GM18867 (cell line): ENCODE data around the gene RBM33.

Experiments used
- ATAC-seq: cut with Tn5 transposase; IDR thresholded peaks from one replicate; pipeline ENCODE4 v1.9.1; 2021; ENCODE audit warnings: mild to moderate bottlenecking, moderate library complexity; ENCODE audit not compliant: unreplicated experiment

The RBM33 gene

GRCh38 chr7:155806096-155806871, 161.8 kb downstream of the RBM33 start:
- no peak for ATAC-seq

GRCh38 chr7:155807065-155807671, 162.7 kb downstream of the RBM33 start:
- ATAC-seq: no peak

GRCh38 chr7:155807789-155808548, 163.5 kb downstream of the RBM33 start:
- no peak for ATAC-seq

- ATAC-seq: no peak
Observed at GRCh38 chr7:155808549-155809331, 164.3 kb downstream of the RBM33 start.

GRCh38 chr7:155809332-155809946, 165.0 kb downstream of the RBM33 start:
- no peak for ATAC-seq

GRCh38 chr7:155809947-155810769, 165.7 kb downstream of the RBM33 start:
- ATAC-seq: no peak

- no peak for ATAC-seq
Observed at GRCh38 chr7:155810770-155811559, 166.5 kb downstream of the RBM33 start.

GRCh38 chr7:155811560-155811894, 167.1 kb downstream of the RBM33 start:
- no peak for ATAC-seq

GRCh38 chr7:155811895-155812761, 167.7 kb downstream of the RBM33 start, which contains the start of gene SHH:
Gene SHH, minus strand, starts transcription at chr7:155812463. Its CDS starts 341 bp downstream, at chr7:155812122.
- no peak for ATAC-seq

GRCh38 chr7:155813125-155813524, 168.7 kb downstream of the RBM33 start:
- no peak for ATAC-seq

GRCh38 chr7:155813546-155814315, 169.3 kb downstream of the RBM33 start:
- no peak for ATAC-seq

- ATAC-seq: no peak
Observed at GRCh38 chr7:155814316-155815276, 170.1 kb downstream of the RBM33 start.

- ATAC-seq: peak; percentile 89
Observed at GRCh38 chr7:155815332-155816191, 171.1 kb downstream of the RBM33 start.

- no peak for ATAC-seq
Observed at GRCh38 chr7:155816192-155816508, 171.7 kb downstream of the RBM33 start.

- no peak for ATAC-seq
Observed at GRCh38 chr7:155816996-155817395, 172.5 kb downstream of the RBM33 start.
